Body of pancreas (tissue), 4 donors: ENCODE measurements around the gene VPS16. TPM values are rescaled to one million over a fixed set of nuclear protein-coding genes. Genes with fewer than 3 reads are reported as not detected.

Experiments used
- ATAC-seq: fragments of 150-250 bp; one replicate; pipeline ENCODE4 v1.9.1; 2016
- DNase-seq, 4 donors: peaks; one replicate each; pipeline ENCODE4 v3.0.0-alpha.2; 2019
- H3K27ac ChIP-seq, 4 donors: fragments of 200-600 bp; sonication (generic); 1 replicate in 3 of 4; 2 replicates in 1 of 4; pipeline versions ENCODE4 v1.5.1 to v1.6.1; 2016 to 2019; ENCODE audit warnings: mild to moderate bottlenecking in 1 of 4, mixed read lengths in 1 of 4, moderate library complexity in 1 of 4
- H3K27me3 ChIP-seq, 2 donors: fragments of 200-600 bp; sonication (generic); one replicate each; pipeline ENCODE4 v1.6.0; 2016; ENCODE audit warnings: mild to moderate bottlenecking in 1 of 2
- H3K36me3 ChIP-seq, 2 donors: fragments of 200-600 bp; sonication (generic); replicated peaks in 1 of 2; 2 replicates each; pipeline ENCODE4 v1.5.1; 2016; ENCODE audit warnings: low read depth in 2 of 2; ENCODE audit not compliant: insufficient read depth in 1 of 2
- H3K4me1 ChIP-seq: fragments of 200-600 bp; sonication (generic); one replicate; pipeline ENCODE4 v1.6.0; 2016
- H3K4me3 ChIP-seq, 2 donors: fragments of 200-600 bp; sonication (generic); 1 replicate in 1 of 2; 2 replicates in 1 of 2; pipeline ENCODE4 v1.5.1; 2016 to 2019
- H3K9me3 ChIP-seq, 3 donors: fragments of 200-600 bp; sonication (generic); 1 replicate in 2 of 3; 2 replicates in 1 of 3; pipeline ENCODE4 v1.5.1; 2016
- CTCF ChIP-seq, 7 experiments: fragments of 450-650 bp in 4 of 7; fragments of 200-600 bp in 3 of 7; sonication (generic) in 3 of 7; IDR thresholded peaks; one replicate each; pipeline ENCODE4 v1.5.1; 2016 to 2019; ENCODE audit warnings: antibody characterized with exemption in 7 of 7
- POLR2A ChIP-seq, 3 donors: fragments of 450-650 bp; IDR thresholded peaks; one replicate each; pipeline ENCODE4 v1.6.1; 2016; ENCODE audit warnings: antibody characterized with exemption in 3 of 3, mild to moderate bottlenecking in 2 of 3
- WGBS, 2 donors: methylation state at CpG; one replicate each; pipeline ENCODE4 v1.1.5; 2017; 5-methylcytosine and 5-hydroxymethylcytosine counted together
- intact Hi-C: fragments of 100-400 bp; cut with DNase I; formaldehyde crosslinking; loops from one replicate; pipeline ENCODE4 v1.15.1; 2023
- total RNA-seq, 2 donors: library from RNA; depleted of rRNA; stranded (reverse); fragments of >200 nt; gene quantifications; one replicate each; pipeline ENCODE4 v1.1.0, GENCODE V29; 2016

The VPS16 gene
- total RNA-seq, 2 donors from 2014 or later: 21.3 to 25.4 TPM

GRCh38 chr20:2839732-2840137 lies 810 bp upstream of the VPS16 start:
- no peaks in the 10 kb centered on the region for H3K36me3 ChIP-seq
- peak overlapping the region in 1 of 2 donors; percentile 97 for H3K4me3 ChIP-seq
- ATAC-seq: no peak
- no peaks in the 10 kb centered on the region for H3K9me3 ChIP-seq
- peaks cover 21% of the 10 kb centered on the region for H3K4me1 ChIP-seq
- no peak for DNase-seq
- intact Hi-C loops: loop anchor here (10.0 kb wide), 1 partner anchor 365 kb away; the partner anchor contains the start of gene SNRPB
- 78 to 88% methylated on average over 16 to 17 of the region's 21 CpGs for WGBS, 2 donors
- H3K27me3 ChIP-seq: no peaks in the 10 kb centered on the region
- no peak for TF ChIP-seq POLR2A (IDR thresholded peaks at IDR 0.05)
- TF ChIP-seq CTCF (IDR thresholded peaks at IDR 0.05): no peak
- peak overlapping the region in 2 of 4 donors; percentile 89 to 93 for H3K27ac ChIP-seq

- no peaks in the 10 kb centered on the region for H3K27me3 ChIP-seq
- TF ChIP-seq POLR2A (IDR thresholded peaks at IDR 0.05): no peak
- no peak for TF ChIP-seq CTCF (IDR thresholded peaks at IDR 0.05)
- intact Hi-C loops: no loop called here
- DNase-seq: peak; percentile 45 to 50 (median 50)
- no peaks in the 10 kb centered on the region for H3K36me3 ChIP-seq
- H3K4me1 ChIP-seq: peaks cover 21% of the 10 kb centered on the region
- H3K27ac ChIP-seq: peak overlapping the region; percentile 45 to 93 (median 87)
- peak overlapping the region; percentile 92 to 97 for H3K4me3 ChIP-seq
- H3K9me3 ChIP-seq: no peaks in the 10 kb centered on the region
- WGBS, 2 donors: 5 to 17% methylated on average over 11 to 29 of the region's 33 CpGs
- peak; percentile 30 for ATAC-seq
These were observed 504 bp downstream of the VPS16 start for GRCh38 chr20:2840967-2841531.

GRCh38 chr20:2845607-2846006 lies 5.1 kb downstream of the VPS16 start:
- ATAC-seq (no peak), DNase-seq (no peak)
- Histone ChIP-seq H3K27me3 (no peaks in the 10 kb centered on the region), H3K4me1 (peaks cover 7% of the 10 kb centered on the region), H3K4me3 (no peak overlapping the region), H3K9me3 (no peaks in the 10 kb centered on the region), H3K27ac (no peak overlapping the region), H3K36me3 (no peaks in the 10 kb centered on the region)
- TF ChIP-seq CTCF (IDR thresholded peaks at IDR 0.05) (no peak), POLR2A (IDR thresholded peaks at IDR 0.05) (no peak)
- intact Hi-C loops: no loop called here
- WGBS, 2 donors: 85% methylated on average over 2 of the region's 2 CpGs

- Histone ChIP-seq H3K4me3 (no peak overlapping the region), H3K36me3 (no peaks in the 10 kb centered on the region), H3K27ac (no peak overlapping the region), H3K9me3 (no peaks in the 10 kb centered on the region), H3K4me1 (peaks cover 3% of the 10 kb centered on the region), H3K27me3 (no peaks in the 10 kb centered on the region)
- ATAC-seq (no peak), DNase-seq (no peak)
- intact Hi-C loops: no loop called here
- TF ChIP-seq CTCF (IDR thresholded peaks at IDR 0.05) (no peak), POLR2A (IDR thresholded peaks at IDR 0.05) (no peak)
- 84 to 90% methylated on average over 5 of the region's 5 CpGs for WGBS, 2 donors
These were observed 6.2 kb downstream of the VPS16 start for GRCh38 chr20:2846698-2847097.

GRCh38 chr20:2847802-2848201 lies 7.3 kb downstream of the VPS16 start:
- 87% methylated on average over 4 of the region's 4 CpGs for WGBS, 2 donors
- Histone ChIP-seq H3K27me3 (no peaks in the 10 kb centered on the region), H3K27ac (no peak overlapping the region), H3K4me1 (no peaks in the 10 kb centered on the region), H3K9me3 (no peaks in the 10 kb centered on the region), H3K4me3 (no peak overlapping the region), H3K36me3 (no peaks in the 10 kb centered on the region)
- intact Hi-C loops: no loop called here
- DNase-seq (no peak), ATAC-seq (no peak)
- TF ChIP-seq POLR2A (IDR thresholded peaks at IDR 0.05): no peak
- TF ChIP-seq CTCF (IDR thresholded peaks at IDR 0.05): no peak
